Spleen (tissue), 11 donors: ENCODE data around the gene GPR61. TPM values are rescaled to one million over a fixed set of nuclear protein-coding genes. Genes with fewer than 3 reads are reported as not detected.
A peak's percentile ranks its signal among the peaks of the same experiment; 100 is the strongest.

Experiments used
- DNase-seq: peaks from one replicate; pipeline ENCODE4 v3.0.0-alpha.2; 2020
- H3K27ac ChIP-seq, 8 donors: fragments of 200-600 bp; sonication (generic) in 7 of 8; 1 replicate in 4 of 8; 2 replicates in 4 of 8; pipeline versions ENCODE4 v1.5.0 to v1.8.0; 2016 to 2021; ENCODE audit warnings: inconsistent platforms in 4 of 8, mild to moderate bottlenecking in 4 of 8, moderate library complexity in 1 of 8
- H3K27me3 ChIP-seq, 7 donors: fragments of 200-600 bp; sonication (generic) in 6 of 7; replicated peaks in 1 of 7; 1 replicate in 4 of 7; 2 replicates in 3 of 7; pipeline versions ENCODE4 v1.5.0 to v1.8.0; 2016 to 2021; ENCODE audit warnings: inconsistent platforms in 3 of 7, mild to moderate bottlenecking in 1 of 7
- H3K36me3 ChIP-seq, 6 donors: fragments of 200-600 bp; sonication (generic) in 5 of 6; 1 replicate in 4 of 6; 2 replicates in 2 of 6; pipeline versions ENCODE4 v1.5.0 to v1.8.0; 2016 to 2021; ENCODE audit warnings: inconsistent platforms in 2 of 6
- H3K4me1 ChIP-seq, 6 donors: fragments of 200-600 bp; sonication (generic) in 5 of 6; 1 replicate in 3 of 6; 2 replicates in 3 of 6; pipeline versions ENCODE4 v1.5.0 to v1.8.0; 2016 to 2021; ENCODE audit warnings: inconsistent platforms in 3 of 6
- H3K4me3 ChIP-seq, 8 donors: fragments of 200-600 bp; sonication (generic) in 7 of 8; 1 replicate in 4 of 8; 2 replicates in 4 of 8; pipeline versions ENCODE4 v1.5.0 to v1.8.0; 2016 to 2021; ENCODE audit warnings: inconsistent platforms in 4 of 8, mild to moderate bottlenecking in 4 of 8, moderate library complexity in 2 of 8
- H3K9me3 ChIP-seq, 8 donors: fragments of 200-600 bp; sonication (generic) in 7 of 8; 1 replicate in 4 of 8; 2 replicates in 4 of 8; pipeline versions ENCODE4 v1.5.0 to v1.8.0; 2016 to 2021; ENCODE audit warnings: inconsistent platforms in 4 of 8
- CTCF ChIP-seq, 11 experiments: fragments of 200-600 bp in 7 of 11; fragments of 450-650 bp in 4 of 11; sonication (generic) in 4 of 11; IDR thresholded peaks in 8 of 11; conservative IDR thresholded peaks in 3 of 11; 1 replicate in 7 of 11; 2 replicates in 4 of 11; pipeline versions ENCODE4 v1.4.0 to v1.8.0; 2016 to 2021; ENCODE audit warnings: antibody characterized with exemption in 11 of 11, inconsistent platforms in 4 of 11, mild to moderate bottlenecking in 1 of 11
- POLR2A ChIP-seq, 3 donors: fragments of 450-650 bp; IDR thresholded peaks; one replicate each; pipeline ENCODE4 v1.5.1; 2017; ENCODE audit warnings: antibody characterized with exemption in 3 of 3, mild to moderate bottlenecking in 1 of 3
- POLR2AphosphoS5 ChIP-seq, 3 donors: sonication (generic); formaldehyde crosslinking; IDR thresholded peaks; one replicate each; pipeline ENCODE4 v1.5.1; 2017; ENCODE audit warnings: antibody characterized with exemption in 3 of 3
- WGBS, 5 donors: extraction: QIAGEN DNeasy Blood & Tissue Kit in 3 of 5; methylation state at CpG; one replicate each; pipeline versions ENCODE4 v1.1.5 to v1.1.7; 2013 to 2018; 5-methylcytosine and 5-hydroxymethylcytosine counted together
- intact Hi-C: fragments of 100-400 bp; cut with DNase I; formaldehyde crosslinking; loops from one replicate; pipeline ENCODE4 v1.15.0; 2023; ENCODE audit warnings: low total_unique reads
- polyA plus RNA-seq, 3 donors: library from polyadenylated mRNA; stranded (reverse); fragments of 200-250 nt; gene quantifications; one replicate each; pipeline ENCODE4 v1.2.1, GENCODE V29; 2013
- total RNA-seq, 7 donors: library from RNA; depleted of rRNA in 3 of 7; stranded (reverse); fragments of >200 nt in 3 of 7; fragmentation: NEBNext Ultra II Directional in 4 of 7; extraction: Animal tissue kit (Norgen Biotek cat#: 25700) in 4 of 7; gene quantifications; one replicate each; pipeline versions ENCODE4 v1.1.0 to v1.2.1, GENCODE V29; 2016 to 2021
- donor health status: healthy with polysubstance abuse.
- donor health status: DM: no; HTN: no; CAD: no; lungs with moderate emphysema.
- donor health status: DM: no; HTN: no; CAD: no.
- donor health status: Bipolar disorder and iron deficiency.
- donor health status: healthy.
- donor health status: DM: no; HTN: no; CAD: no.
- donor health status: DM: yes; HTN: yes; CAD: no.

The GPR61 gene
- total and polyA plus RNA-seq, 10 donors = not detected

GRCh38 chr1:109502364-109502851, 37.3 kb upstream of the GPR61 start:
- Histone ChIP-seq H3K36me3 (peaks cover 0 to 53% (median 13%) of the 10 kb centered on the region in 6 donors), H3K27me3 (no peaks in the 10 kb centered on the region), H3K4me1 (peaks cover 3 to 74% (median 54%) of the 10 kb centered on the region in 6 donors), H3K4me3 (peak overlapping the region in 1 of 8 donors; percentile 22), H3K9me3 (no peaks in the 10 kb centered on the region), H3K27ac (peak overlapping the region; percentile 14 to 82 (median 50))
- peak in 1 of 3 donors; percentile 3 for TF ChIP-seq POLR2AphosphoS5 (IDR thresholded peaks at IDR 0.05)
- TF ChIP-seq CTCF (IDR thresholded peaks at IDR 0.05 in 8 of 11, conservative IDR thresholded peaks at IDR 0.05 in 3 of 11) = no peak
- intact Hi-C loops = no loop called here
- no peak for DNase-seq
- 50 to 63% (median 54%) methylated on average over 3 of the region's 3 CpGs for WGBS, 5 donors

GRCh38 chr1:109503935-109504334, 35.7 kb upstream of the GPR61 start:
- no peak overlapping the region for H3K4me3 ChIP-seq
- peaks cover 0 to 38% (median 2%) of the 10 kb centered on the region in 6 donors for H3K36me3 ChIP-seq
- peaks cover 0 to 6% (median 0%) of the 10 kb centered on the region in 7 donors for H3K27me3 ChIP-seq
- DNase-seq = no peak
- intact Hi-C loops = no loop called here
- H3K27ac ChIP-seq = peak overlapping the region in 5 of 8 donors; percentile 7 to 82 (median 46)
- H3K9me3 ChIP-seq = no peaks in the 10 kb centered on the region
- 63 to 80% (median 67%) methylated on average over 5 of the region's 5 CpGs for WGBS, 5 donors
- TF ChIP-seq CTCF (IDR thresholded peaks at IDR 0.05 in 8 of 11, conservative IDR thresholded peaks at IDR 0.05 in 3 of 11) (no peak), POLR2A (IDR thresholded peaks at IDR 0.05) (no peak), POLR2AphosphoS5 (IDR thresholded peaks at IDR 0.05) (no peak)
- peaks cover 5 to 67% (median 49%) of the 10 kb centered on the region in 6 donors for H3K4me1 ChIP-seq

- WGBS, 5 donors = 63 to 97% (median 77%) methylated on average over 1 of the region's 1 CpG
- Histone ChIP-seq H3K27me3 (peaks cover 0 to 14% (median 0%) of the 10 kb centered on the region in 7 donors), H3K27ac (peak overlapping the region in 1 of 8 donors; percentile 44), H3K36me3 (peaks cover 0 to 27% (median 2%) of the 10 kb centered on the region in 6 donors), H3K4me3 (no peak overlapping the region), H3K9me3 (no peaks in the 10 kb centered on the region), H3K4me1 (peaks cover 8 to 65% (median 47%) of the 10 kb centered on the region in 6 donors)
- intact Hi-C loops = no loop called here
- no peak for DNase-seq
- no peak for TF ChIP-seq POLR2AphosphoS5 (IDR thresholded peaks at IDR 0.05)
- no peak for TF ChIP-seq CTCF (IDR thresholded peaks at IDR 0.05 in 8 of 11, conservative IDR thresholded peaks at IDR 0.05 in 3 of 11)
- TF ChIP-seq POLR2A (IDR thresholded peaks at IDR 0.05) = no peak
These were observed 34.7 kb upstream of the GPR61 start for GRCh38 chr1:109504974-109505373.

GRCh38 chr1:109508001-109508872, 31.4 kb upstream of the GPR61 start:
- Histone ChIP-seq H3K4me1 (peaks cover 7 to 41% (median 23%) of the 10 kb centered on the region in 6 donors), H3K9me3 (no peaks in the 10 kb centered on the region), H3K4me3 (peak overlapping the region in 4 of 8 donors; percentile 59 to 90 (median 72)), H3K27ac (peak overlapping the region in 1 of 8 donors; percentile 73), H3K36me3 (peaks cover 0 to under 1% (median 0%) of the 10 kb centered on the region in 6 donors), H3K27me3 (peaks cover 0 to 19% (median 0%) of the 10 kb centered on the region in 7 donors)
- no peak for TF ChIP-seq CTCF (IDR thresholded peaks at IDR 0.05 in 8 of 11, conservative IDR thresholded peaks at IDR 0.05 in 3 of 11)
- no peak for TF ChIP-seq POLR2AphosphoS5 (IDR thresholded peaks at IDR 0.05)
- TF ChIP-seq POLR2A (IDR thresholded peaks at IDR 0.05) = no peak
- WGBS, 5 donors = 86 to 93% (median 92%) methylated on average over 19 to 25 of the region's 25 CpGs
- intact Hi-C loops = no loop called here
- no peak for DNase-seq
